ENCODE results near the gene CEP162. TPM values are rescaled to one million over a fixed set of nuclear protein-coding genes. Genes with fewer than 3 reads are reported as not detected.
"Not testable (repeated sequence)": the region's sequence is repeated elsewhere in the genome, so short reads cannot be mapped to it uniquely, and the experiment has no call there.

The CEP162 gene
- total RNA-seq, 1 donor from 2014 or later, result 3.0 TPM

DNA sequence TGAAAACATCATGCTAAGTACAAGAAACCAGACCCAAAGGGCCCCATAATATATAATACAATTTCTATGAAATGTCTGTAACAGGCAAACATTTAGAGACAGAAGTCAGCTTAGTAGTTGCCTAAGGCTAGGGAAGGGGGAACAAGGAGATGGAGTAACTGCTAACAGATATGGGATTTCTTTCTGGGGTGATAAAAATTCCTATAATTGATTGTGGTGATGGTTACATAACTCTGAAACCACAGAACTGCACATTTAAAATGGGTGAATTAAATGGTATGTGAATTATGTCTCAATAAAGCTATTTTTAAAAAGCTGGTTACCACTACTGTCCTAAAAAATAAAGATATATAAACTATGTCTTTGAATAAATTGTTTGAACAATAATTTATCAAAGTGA lies 3.2 kb downstream of the CEP162 start:
- no peak for DNase-seq (ENCODE audit: low read depth in 2 of 2)

DNA sequence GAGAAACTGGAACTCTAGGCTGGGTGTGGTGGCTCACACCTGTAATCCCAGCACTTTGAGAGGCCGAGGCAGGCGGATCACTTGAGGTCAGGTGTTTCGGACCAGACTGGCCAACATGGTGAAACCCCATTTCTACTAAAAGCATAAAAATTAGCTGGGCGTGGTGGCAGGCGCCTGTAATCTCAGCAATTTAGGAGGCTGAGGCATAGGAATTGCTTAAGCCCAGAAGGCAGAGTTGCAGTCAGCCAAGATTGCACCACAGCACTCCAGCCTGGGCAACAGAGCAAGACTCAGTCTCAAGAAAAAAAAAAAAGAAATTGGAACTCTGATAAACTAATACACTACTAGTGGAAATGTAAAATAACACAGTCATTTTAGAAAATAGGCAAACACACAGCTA lies 3.8 kb downstream of the CEP162 start:
- not testable (repeated sequence) for DNase-seq (ENCODE audit: low read depth in 2 of 2)

DNA sequence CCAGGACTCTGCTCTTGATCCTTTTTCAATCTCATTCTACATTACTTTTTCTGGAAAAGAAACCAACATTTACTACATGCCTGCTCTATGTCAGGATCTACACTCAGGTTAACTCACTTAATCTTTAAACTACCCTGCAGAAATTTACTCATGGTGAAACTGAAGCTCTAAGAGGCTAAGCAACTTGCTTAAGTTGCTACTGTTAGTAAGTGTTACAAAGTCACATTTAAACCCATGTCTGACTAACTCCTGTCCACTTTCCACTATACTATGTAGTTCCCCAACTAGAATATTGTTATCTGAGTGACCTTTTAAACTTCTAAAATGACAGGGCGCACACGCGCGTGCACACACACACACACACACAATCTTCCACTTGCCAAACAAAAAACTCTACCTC lies 5.0 kb downstream of the CEP162 start:
- DNase-seq (ENCODE audit: low read depth in 2 of 2), result no peak

DNA sequence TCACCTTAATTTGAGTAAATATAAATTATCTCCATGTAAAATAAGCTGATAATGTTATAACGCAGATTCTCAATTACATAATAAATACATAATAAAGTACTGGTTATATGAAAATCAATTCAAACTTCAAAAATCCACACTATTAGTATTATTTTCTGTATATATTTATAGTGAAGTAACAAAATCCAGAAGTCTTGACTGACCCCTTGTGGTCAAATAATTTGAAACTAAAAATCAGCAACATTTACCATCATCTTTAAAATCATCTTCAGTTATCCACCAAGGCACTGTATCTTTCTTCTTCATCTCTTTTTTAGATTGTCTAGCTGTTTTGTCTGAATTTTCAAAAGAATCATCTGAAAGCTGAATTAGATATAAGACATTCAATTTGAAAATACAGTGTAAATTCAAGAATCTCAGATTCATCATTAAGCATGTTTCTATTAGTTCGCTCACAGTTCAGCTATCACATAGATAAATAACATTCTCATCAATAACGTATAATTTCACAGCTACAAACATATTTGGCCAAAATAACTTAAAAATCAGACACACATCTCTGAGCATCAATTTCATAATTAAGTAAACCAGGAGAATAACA lies 6.5 kb downstream of the CEP162 start:
- DNase-seq (ENCODE audit: low read depth in 2 of 2), result peak; percentile 48 to 61

DNA sequence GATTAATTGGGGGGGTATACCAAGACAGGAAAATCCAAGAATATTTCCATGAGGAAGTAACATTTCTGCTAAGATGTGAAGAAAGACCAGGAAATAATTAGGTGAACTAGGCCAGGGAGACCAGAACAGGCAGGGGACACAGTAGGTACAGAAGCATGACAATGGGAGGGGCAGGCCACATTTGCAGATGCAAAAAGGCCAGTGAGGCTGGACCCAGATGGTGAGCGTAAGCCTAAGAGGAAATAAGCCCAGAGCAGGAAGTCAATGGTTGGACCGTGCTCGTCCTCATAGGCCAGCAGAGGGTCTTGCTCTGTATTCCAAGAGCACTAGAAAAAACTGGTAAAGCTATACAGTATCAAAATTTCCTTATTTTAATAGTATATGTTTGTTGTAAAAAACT lies 9.4 kb downstream of the CEP162 start:
- no peak for DNase-seq (ENCODE audit: low read depth in 2 of 2)

DNA sequence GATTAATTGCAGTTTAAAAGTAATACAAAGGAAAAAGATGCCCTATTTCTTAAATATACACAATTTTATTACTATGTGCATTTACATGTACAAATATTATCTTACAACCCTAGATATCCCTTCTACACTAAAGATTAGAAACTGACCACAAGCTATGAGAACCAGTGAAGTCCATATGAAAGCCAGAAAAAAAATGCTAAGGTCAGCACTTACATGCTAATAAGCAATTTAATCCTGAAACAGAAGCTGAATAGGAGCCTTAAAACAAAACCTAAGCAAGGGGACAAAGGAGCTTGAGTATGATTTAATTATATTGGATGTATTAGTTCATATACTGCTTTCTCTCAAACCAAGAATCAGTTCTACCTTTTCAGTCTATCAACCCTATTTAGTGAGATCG lies 14.2 kb downstream of the CEP162 start:
- DNase-seq (ENCODE audit: low read depth in 2 of 2), result no peak

DNA sequence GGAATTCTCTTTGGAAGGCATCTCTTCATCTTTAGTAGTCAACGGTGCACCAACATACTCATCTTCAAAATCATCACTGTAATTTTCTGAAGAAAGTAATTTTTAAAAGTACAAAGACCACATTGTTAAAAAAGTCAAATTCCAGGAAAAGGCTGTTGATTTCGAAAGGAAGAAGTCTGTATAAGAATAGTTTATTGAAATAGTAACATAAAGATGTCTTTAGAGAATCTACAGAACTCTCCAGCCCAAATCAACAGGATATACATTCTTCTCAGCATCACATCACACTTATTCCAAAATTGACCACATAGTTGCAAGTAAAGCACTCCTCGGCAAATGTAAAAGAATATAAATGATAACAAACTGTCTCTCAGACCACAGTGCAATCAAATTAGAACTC lies 23.4 kb downstream of the CEP162 start:
- no peak for DNase-seq (ENCODE audit: low read depth in 2 of 2)

DNA sequence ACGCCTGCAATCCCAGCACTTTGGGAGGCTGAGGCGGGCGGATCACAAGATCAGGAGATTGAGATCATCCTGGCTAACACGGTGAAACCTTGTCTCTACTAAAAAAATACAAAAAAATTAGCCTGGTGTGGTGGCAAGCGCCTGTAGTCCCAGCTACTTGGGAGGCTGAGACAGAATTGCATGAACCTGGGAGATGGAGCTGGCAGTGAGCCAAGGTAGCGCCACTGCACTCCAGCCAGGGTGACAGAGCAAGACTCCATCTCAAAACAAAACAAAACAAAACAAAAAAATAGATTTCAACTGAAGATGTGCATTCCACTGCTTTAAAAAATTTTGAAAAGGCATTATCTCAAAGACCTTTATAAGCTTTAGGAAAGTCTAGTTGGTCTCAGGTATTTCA lies 27.5 kb downstream of the CEP162 start:
- DNase-seq (ENCODE audit: low read depth in 2 of 2), result not testable (repeated sequence)

DNA sequence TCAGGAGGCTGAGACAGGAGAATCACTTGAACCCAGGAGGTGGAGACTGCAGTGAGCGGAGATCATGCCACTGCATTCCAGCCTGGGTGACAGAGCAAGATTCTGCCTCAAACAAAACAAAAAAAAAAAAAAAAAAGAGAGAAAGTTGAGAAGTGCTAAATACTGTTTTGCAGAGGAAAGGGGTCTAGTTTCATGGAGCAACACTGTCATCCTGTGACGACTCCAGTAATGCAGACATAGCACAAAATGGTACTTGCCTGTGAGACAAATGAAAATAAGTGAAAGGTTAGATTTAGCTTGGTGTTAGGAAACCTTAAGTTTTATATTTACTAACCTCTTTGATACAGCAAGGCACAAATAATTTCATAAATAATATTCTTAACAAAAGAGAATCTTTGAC lies 29.7 kb downstream of the CEP162 start:
- DNase-seq (ENCODE audit: low read depth in 2 of 2), result peak in 1 of 2 donors; percentile 60

DNA sequence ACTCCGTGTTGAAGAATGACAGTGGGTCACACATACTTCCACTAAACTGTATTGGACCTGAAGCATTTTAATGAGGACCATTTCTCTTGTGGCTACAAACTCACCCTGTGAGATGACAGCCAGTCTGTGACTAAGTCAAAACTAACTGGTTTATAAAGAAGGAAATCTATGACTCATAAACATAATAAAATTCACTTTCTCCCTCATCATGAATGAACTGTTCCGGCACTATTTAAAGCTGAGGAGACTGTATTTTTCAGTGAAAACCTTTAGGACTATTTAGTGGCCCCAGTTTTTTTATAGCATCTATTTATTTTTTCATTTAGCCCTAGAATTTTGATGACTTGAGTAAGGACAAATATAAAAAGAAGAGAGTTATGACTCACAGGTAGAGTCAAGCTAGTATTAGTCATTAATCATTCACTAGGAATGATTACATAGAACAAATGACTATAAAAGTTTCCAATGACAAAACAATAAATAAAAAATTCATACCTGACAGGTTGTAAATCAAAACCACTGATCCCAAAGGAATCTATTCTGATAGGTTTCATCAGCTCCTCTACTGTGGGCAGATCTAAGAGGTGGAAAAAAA lies 34.2 kb downstream of the CEP162 start:
- peak; percentile 65 to 82 for DNase-seq (ENCODE audit: low read depth in 2 of 2)

DNA sequence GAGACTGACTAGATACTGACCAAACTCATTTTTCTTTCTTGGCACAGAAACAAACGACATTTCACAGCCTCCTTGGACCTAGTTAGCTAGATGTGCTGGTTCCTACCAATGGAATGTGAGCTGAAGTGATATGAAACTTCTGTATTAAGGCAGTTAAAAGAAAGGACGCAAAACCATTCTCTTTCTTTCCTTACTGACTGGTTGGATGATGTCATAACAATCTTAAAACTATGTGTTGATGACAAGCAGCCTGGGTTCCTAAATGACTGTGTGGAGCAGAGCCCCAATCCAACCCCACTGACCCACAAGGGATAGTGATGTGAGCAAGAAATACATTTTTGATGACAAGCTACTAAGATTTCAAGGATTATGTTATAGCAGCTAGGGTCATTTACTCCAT lies 35.6 kb downstream of the CEP162 start:
- DNase-seq (ENCODE audit: low read depth in 2 of 2), result no peak

DNA sequence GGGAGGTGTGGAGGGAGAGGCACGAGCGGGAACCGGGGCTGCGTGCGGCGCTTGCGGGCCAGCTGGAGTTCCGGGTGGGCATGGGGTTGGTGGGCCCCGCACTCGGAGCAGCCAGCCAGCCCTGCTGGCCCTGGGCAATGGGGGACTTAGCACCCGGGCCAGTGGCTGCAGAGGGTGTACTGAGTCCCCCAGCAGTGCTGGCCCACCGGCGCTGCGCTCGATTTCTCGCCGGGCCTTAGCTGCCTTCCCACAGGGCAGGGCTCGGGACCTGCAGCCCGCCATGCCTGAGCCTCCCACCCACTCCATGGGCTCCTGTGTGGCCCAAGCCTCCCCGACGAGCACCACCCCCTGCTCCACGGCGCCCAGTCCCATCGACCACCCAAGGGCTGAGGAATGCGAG lies 38.1 kb downstream of the CEP162 start:
- not testable (repeated sequence) for DNase-seq (ENCODE audit: low read depth in 2 of 2)

DNA sequence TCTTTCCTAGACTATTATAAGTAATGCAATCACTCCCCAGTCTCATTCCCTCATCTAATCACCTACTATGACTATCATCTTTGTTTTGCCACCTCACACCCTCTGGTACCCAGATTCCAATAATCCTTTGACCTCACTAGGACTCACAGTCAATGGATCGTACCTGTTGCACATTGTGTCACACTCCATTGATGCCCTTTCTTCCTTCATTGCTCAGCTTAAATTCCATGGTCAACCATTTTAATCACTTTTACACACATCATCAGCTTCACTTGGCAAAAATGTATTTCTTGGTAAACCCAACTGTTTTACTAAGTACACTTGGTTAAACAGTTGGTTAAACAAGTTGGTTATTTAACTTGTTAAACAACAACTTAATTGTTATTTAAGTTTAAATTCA lies 44.0 kb downstream of the CEP162 start:
- no peak for DNase-seq (ENCODE audit: low read depth in 2 of 2)

DNA sequence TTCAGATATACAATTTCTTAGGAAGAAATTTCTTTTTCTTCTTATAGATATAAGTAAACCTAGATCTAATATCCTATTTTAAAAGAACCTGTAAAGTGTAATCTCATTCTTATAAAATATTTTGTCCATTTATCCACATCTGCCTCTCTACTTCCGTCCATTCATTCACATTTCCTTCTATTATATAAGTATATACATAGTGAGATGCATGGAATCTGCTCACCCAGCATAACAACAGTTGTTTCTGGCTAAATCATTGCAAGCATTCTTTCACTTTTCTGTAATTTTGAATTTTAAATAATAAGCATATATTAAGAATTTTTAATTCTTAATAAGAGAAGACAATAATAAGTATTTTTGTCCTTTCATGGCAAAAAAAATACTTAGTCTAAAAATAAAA lies 45.4 kb downstream of the CEP162 start:
- peak; percentile 34 to 59 for DNase-seq (ENCODE audit: low read depth in 2 of 2)

DNA sequence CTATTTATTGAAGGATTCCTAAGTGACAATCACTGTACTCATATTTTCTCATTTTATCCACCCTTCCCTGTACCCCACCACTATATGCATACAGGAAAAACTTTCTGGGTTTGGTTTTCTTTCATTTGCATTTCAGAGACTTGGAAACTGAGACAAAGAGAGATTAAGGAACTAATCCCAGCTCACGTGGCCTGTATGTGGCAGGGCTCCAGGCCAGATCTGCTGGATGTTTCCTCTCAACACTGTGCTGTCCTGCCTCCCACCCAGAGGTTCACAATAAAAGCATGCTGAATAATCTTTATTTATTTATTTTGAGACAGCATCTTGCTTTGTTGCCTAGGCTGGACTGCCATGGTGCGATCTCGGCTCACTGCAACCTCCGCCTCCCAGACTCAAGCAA lies 50.2 kb downstream of the CEP162 start:
- DNase-seq (ENCODE audit: low read depth in 2 of 2), result peak in 1 of 2 donors; percentile 6

DNA sequence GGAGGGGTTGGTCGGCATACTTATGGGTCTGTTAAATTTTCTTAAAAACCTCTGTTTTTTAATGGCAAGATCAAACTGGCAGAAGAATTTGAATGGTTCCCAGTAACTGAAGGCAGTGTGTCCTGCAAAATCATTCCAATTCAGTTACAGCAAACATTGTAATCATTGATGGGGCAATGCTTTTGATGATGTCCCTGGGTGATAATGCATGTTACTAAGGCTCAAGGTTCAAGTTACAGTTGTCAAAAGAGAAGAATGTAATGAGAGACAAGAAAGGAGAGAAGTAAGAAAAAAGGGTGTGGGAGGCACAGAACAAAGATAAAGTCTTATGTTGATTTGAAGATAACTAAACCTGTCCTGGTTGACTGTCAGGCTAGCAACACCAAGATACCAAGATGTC lies 54.9 kb downstream of the CEP162 start:
- no peak for DNase-seq (ENCODE audit: low read depth in 2 of 2)

DNA sequence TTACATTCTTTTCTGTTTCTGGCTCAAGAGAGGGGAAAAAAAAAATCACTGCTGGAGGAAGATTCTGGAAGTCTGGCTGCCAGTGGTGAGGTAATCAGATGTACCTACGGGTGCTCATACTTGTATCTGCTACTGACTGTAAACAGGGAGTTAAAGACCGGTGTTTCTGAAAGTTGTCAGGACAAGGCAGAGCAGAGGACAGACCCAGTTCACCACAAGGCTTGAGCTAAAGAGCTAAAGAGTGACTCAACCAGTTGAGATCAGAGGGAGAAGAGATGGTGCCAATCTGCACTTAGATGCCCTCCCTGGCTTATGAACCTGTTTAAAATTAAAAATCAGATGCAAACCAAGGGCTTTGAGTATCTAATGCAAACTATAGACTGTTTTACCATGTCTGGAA lies 55.4 kb downstream of the CEP162 start:
- DNase-seq (ENCODE audit: low read depth in 2 of 2), result no peak

DNA sequence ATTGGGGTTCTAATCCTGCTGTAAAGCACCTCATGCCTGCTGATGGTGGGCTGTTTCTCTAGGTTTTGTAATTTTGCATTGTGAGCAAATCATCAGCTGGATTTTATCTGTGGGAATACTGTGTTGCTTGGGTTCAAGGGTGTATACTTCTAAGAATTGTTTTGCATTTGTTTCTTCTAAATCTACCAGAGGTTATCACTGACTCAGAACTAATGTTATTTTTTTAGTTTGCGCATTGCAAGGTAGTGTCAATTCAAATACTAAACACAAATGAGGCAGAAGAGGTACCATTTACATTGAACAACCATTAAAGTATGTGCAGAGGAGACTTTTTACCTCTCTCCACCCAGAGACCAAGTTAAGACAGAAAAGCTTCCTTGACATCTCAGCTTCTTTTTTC lies 60.0 kb downstream of the CEP162 start:
- DNase-seq (ENCODE audit: low read depth in 2 of 2), result no peak

DNA sequence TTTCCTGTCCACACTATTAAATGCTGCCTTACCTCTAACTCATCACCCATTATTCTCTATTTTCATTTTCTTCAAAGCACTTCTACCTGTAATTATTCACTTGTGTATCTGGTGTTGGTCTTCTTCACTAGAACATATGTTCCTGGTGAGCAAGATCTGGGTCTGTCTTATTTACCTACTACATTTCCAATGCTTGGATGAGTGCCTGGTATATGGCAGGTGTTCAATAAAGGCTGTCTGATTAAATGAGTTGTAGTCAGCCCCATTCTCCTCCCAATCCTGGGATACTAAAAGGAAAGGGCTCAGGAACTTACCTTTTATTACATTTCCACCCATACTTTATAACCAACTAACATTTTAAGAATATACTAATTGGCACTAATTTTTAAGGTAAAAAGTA lies 61.0 kb downstream of the CEP162 start:
- no peak for DNase-seq (ENCODE audit: low read depth in 2 of 2)

DNA sequence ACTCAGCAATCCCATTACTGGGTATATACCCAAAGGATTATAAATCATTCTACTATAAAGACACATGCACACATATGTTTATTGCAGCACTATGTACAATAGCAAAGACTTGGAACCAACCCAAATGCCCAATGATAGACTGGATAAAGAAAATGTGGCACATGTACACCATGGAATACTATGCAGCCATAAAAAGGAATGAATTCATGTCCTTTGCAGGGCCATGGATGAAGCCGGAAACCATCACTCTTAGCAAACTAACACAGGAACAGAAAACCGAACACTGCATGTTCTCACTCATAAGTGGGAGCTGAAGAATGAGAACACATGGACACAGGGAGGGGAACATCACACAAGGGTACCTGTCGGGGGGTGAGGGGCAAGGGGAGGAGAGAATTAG lies 63.1 kb downstream of the CEP162 start:
- DNase-seq (ENCODE audit: low read depth in 2 of 2), result not testable (repeated sequence)

DNA sequence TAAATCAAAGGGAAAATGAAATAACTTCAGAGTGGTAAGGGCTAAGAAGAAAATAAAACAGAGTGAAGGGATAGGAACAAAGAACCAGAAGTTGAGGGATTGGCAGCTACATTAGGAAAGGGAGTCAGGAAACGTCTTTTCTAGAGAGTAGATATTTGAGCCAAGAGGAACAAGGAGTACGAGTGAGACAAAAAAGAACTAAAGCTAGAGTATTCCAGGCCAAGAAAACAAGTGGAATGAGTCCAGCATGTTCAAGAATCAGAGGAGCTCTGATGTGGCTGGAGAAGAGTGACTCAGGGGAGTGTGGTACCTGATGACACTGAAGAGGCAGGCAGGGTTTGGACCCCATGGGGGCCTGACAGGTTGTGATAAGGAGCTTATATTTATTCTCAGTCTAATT lies 66.3 kb downstream of the CEP162 start:
- DNase-seq (ENCODE audit: low read depth in 2 of 2), result no peak

DNA sequence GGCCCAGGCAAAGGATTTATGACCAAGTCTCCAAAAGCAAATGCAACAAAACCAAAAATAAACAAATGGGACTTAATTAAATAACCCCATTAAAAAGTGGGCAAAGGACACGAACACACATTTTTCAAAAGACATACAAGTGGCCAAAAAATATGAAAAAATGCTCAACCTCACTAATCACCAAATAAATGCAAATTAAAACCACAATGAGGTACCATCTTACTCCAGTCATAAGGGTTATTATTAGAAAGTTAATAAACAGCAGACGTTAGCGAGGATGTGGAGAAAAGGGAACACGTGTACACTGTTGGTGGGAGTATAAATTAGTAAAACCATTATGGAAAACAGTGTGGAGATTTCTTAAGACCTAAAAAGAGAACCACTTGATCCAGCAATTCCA lies 71.1 kb downstream of the CEP162 start:
- no peak for DNase-seq (ENCODE audit: low read depth in 2 of 2)

DNA sequence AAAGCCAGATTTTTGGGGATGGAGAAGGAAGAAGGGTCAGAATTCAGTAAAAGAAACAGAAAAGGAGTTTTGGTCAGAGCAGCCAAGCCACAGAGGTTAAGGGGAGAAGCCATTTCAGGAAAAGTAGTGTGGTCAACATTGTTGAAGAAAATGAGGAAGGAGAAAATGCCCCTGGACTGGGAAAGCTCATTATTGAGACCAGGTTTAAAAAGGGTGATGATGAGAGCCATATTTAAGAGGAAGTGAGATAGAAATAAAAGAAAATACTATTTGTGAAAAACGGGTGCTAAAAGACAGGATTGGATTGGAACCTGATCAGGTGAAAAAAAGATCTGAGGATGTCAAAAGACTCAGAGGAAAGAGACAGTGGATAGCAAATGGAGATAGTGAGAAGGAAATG lies 75.8 kb downstream of the CEP162 start:
- DNase-seq (ENCODE audit: low read depth in 2 of 2), result no peak

DNA sequence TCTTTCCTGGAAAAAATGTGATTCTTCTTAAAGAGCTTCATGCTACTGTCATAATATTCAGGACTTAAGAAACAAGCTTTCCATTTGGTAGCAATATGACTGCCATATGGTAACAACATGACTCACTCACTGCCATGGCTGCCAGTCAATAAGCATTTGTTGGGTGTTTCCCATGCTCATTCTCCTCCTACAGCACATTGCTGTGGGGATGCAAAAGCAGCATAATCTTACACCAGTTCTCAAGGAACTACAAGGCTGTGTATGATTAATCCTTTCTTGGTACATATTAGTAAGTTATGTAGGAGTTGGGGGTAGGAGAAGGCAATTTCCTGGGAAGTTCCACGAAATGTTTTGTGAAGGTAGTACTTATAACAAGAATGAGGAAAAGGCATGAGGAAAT lies 76.7 kb downstream of the CEP162 start:
- peak in 1 of 2 donors; percentile 68 for DNase-seq (ENCODE audit: low read depth in 2 of 2)

All from lung microvascular endothelial cell (primary cell).